H1 (cell line): ENCODE measurements around the gene ABTB1. TPM values are rescaled to one million over a fixed set of nuclear protein-coding genes. Genes with fewer than 3 reads are reported as not detected.

ENCODE experiments used
- CTCF ChIA-PET: fragments of 300-600 bp; sonication (Branson Sonifier 250); formaldehyde crosslinking; loops from one replicate; lab custom pipeline; 2021; ENCODE audit not compliant: partially characterized antibody; lab: Charles Lee
- POLR2A ChIA-PET: fragments of 300-600 bp; sonication (Branson Sonifier 250); formaldehyde crosslinking; loops from one replicate; lab custom pipeline; 2021; ENCODE audit warnings: inconsistent platforms; ENCODE audit not compliant: partially characterized antibody; lab: Charles Lee
- DNase-seq, 2 experiments: peaks; one replicate each; pipeline versions ENCODE4 v3.0.0 to v3.0.0-alpha.2; 2010 to 2022; ENCODE audit warnings: low spot score in 2 of 2, low read depth in 1 of 2, mixed read lengths in 1 of 2
- FAIRE-seq: peaks from 2 replicates; lab custom pipeline; 2011; peaks lifted over from hg19 to GRCh38; lab: Jason Lieb, UNC
- H2AFZ ChIP-seq: 2 replicates; pipeline ENCODE4 v1.8.1; 2012; ENCODE audit warnings: low read length, inconsistent platforms
- H2AK5ac ChIP-seq: 2 replicates; pipeline ENCODE4 v1.6.1; 2013; ENCODE audit warnings: low read depth, low read length
- H2BK120ac ChIP-seq: replicated peaks from 2 replicates; pipeline ENCODE3; 2013; ENCODE audit warnings: low read depth, low read length, inconsistent platforms
- H2BK12ac ChIP-seq: 2 replicates; pipeline ENCODE4 v1.6.1; 2013; ENCODE audit warnings: low read depth, low read length
- H2BK15ac ChIP-seq: 2 replicates; pipeline ENCODE4 v1.6.1; 2013; ENCODE audit warnings: low read length
- H2BK20ac ChIP-seq: 2 replicates; pipeline ENCODE4 v1.6.1; 2013; ENCODE audit warnings: low read length
- H2BK5ac ChIP-seq: 2 replicates; pipeline ENCODE4 v1.6.1; 2013; ENCODE audit warnings: low read depth, low read length
- H3K14ac ChIP-seq: 2 replicates; pipeline ENCODE4 v1.6.1; 2013; ENCODE audit warnings: inconsistent platforms; ENCODE audit not compliant: insufficient read length
- H3K18ac ChIP-seq: 2 replicates; pipeline ENCODE4 v1.6.1; 2013; ENCODE audit warnings: low read length; ENCODE audit errors: extremely low read depth
- H3K23ac ChIP-seq: 2 replicates; pipeline ENCODE4 v1.6.1; 2013; ENCODE audit warnings: inconsistent platforms; ENCODE audit not compliant: insufficient read length
- H3K23me2 ChIP-seq: 2 replicates; pipeline ENCODE4 v1.6.1; 2013; ENCODE audit warnings: low read depth, low read length
- H3K27ac ChIP-seq: 2 replicates; pipeline ENCODE4 v1.6.1; 2011; ENCODE audit warnings: low read depth, low read length, inconsistent platforms
- H3K27me3 ChIP-seq, 4 experiments: replicated peaks in 1 of 4; 1 replicate in 1 of 4; 2 replicates in 3 of 4; pipeline versions ENCODE4 v1.6.1 to v1.8.1; 2011 to 2013; ENCODE audit warnings: low read length in 3 of 4, mild to moderate bottlenecking in 3 of 4, inconsistent platforms in 2 of 4, mixed read lengths in 2 of 4, moderate library complexity in 1 of 4; ENCODE audit not compliant: control insufficient read depth in 3 of 4, insufficient read depth in 3 of 4; ENCODE audit errors: extremely low read depth in 1 of 4
- H3K36me3 ChIP-seq, 4 experiments: 2 replicates each; pipeline versions ENCODE4 v1.6.1 to v1.8.1; 2011 to 2013; ENCODE audit warnings: mild to moderate bottlenecking in 4 of 4, low read length in 3 of 4, moderate library complexity in 2 of 4, control low read depth in 1 of 4, inconsistent platforms in 1 of 4; ENCODE audit not compliant: insufficient read depth in 4 of 4, control insufficient read depth in 2 of 4
- H3K4ac ChIP-seq: replicated peaks from 2 replicates; pipeline ENCODE3; 2013; ENCODE audit warnings: low read length, low read depth, mixed read lengths, inconsistent platforms; ENCODE audit not compliant: insufficient read length
- H3K4me1 ChIP-seq, 4 experiments: replicated peaks in 1 of 4; 1 replicate in 1 of 4; 2 replicates in 3 of 4; pipeline versions ENCODE4 v1.6.1 to v1.8.1; 2011 to 2013; ENCODE audit warnings: low read length in 3 of 4, inconsistent platforms in 2 of 4, mixed read lengths in 1 of 4; ENCODE audit not compliant: insufficient read depth in 4 of 4, control insufficient read depth in 3 of 4
- H3K4me2 ChIP-seq, 2 experiments: 2 replicates each; pipeline versions ENCODE4 v1.6.1 to v1.8.1; 2011 to 2013; ENCODE audit warnings: low read depth in 2 of 2, low read length in 2 of 2, control low read depth in 1 of 2, inconsistent platforms in 1 of 2, mild to moderate bottlenecking in 1 of 2; ENCODE audit not compliant: insufficient read depth in 1 of 2
- H3K4me3 ChIP-seq, 4 experiments: fragments of 200-600, 300-600 bp in 1 of 4; sonication (generic), shearing (Covaris generic), sonication (Bioruptor Twin) in 1 of 4; 2 replicates each; pipeline versions ENCODE4 v1.5.1 to v1.8.1; 2011 to 2016; ENCODE audit warnings: low read length in 4 of 4, low read depth in 3 of 4, control low read depth in 2 of 4, inconsistent platforms in 2 of 4, mild to moderate bottlenecking in 2 of 4, mixed read lengths in 1 of 4, moderate library complexity in 1 of 4; ENCODE audit not compliant: insufficient read depth in 2 of 4; ENCODE audit errors: extremely low read depth in 1 of 4
- H3K56ac ChIP-seq: replicated peaks from 2 replicates; pipeline ENCODE3; 2013; ENCODE audit warnings: low read depth, mild to moderate bottlenecking, mixed read lengths, low read length, inconsistent platforms; ENCODE audit not compliant: insufficient read length
- H3K79me1 ChIP-seq: 2 replicates; pipeline ENCODE4 v1.6.1; 2013; ENCODE audit warnings: low read depth, low read length, control low read depth
- H3K79me2 ChIP-seq, 2 experiments: 2 replicates each; pipeline versions ENCODE4 v1.6.1 to v1.8.1; 2012 to 2013; ENCODE audit warnings: low read length in 2 of 2, mild to moderate bottlenecking in 2 of 2, inconsistent platforms in 1 of 2; ENCODE audit not compliant: insufficient read depth in 2 of 2, control insufficient read depth in 1 of 2
- H3K9ac ChIP-seq, 4 experiments: replicated peaks in 1 of 4; 1 replicate in 1 of 4; 2 replicates in 3 of 4; pipeline versions ENCODE4 v1.6.1 to v1.8.1; 2011 to 2013; ENCODE audit warnings: low read depth in 3 of 4, low read length in 3 of 4, control low read depth in 2 of 4, mild to moderate bottlenecking in 2 of 4, moderate library complexity in 2 of 4, inconsistent platforms in 1 of 4; ENCODE audit errors: extremely low read depth in 1 of 4
- H3K9me3 ChIP-seq, 2 experiments: 2 replicates each; pipeline versions ENCODE4 v1.6.1 to v1.8.1; 2012 to 2013; ENCODE audit warnings: mild to moderate bottlenecking in 2 of 2, moderate library complexity in 2 of 2, control low read depth in 1 of 2, inconsistent platforms in 1 of 2, low read depth in 1 of 2, low read length in 1 of 2, mixed read lengths in 1 of 2; ENCODE audit not compliant: insufficient read depth in 2 of 2
- H4K20me1 ChIP-seq, 2 experiments: replicated peaks in 1 of 2; 2 replicates each; pipeline versions ENCODE3 to v1.8.1; 2011 to 2013; ENCODE audit warnings: inconsistent platforms in 2 of 2, low read length in 2 of 2, mild to moderate bottlenecking in 1 of 2; ENCODE audit not compliant: insufficient read depth in 2 of 2, control insufficient read depth in 1 of 2
- H4K5ac ChIP-seq: 2 replicates; pipeline ENCODE4 v1.6.1; 2013; ENCODE audit warnings: low read length, low read depth, mixed read lengths, inconsistent platforms; ENCODE audit not compliant: insufficient read length
- H4K8ac ChIP-seq: 2 replicates; pipeline ENCODE4 v1.8.0; 2013; ENCODE audit warnings: mild to moderate bottlenecking, moderate library complexity, low read length, inconsistent platforms; ENCODE audit not compliant: insufficient read depth; ENCODE audit errors: extremely low read depth
- H4K91ac ChIP-seq: replicated peaks from 2 replicates; pipeline ENCODE3; 2013; ENCODE audit warnings: low read length, mixed read lengths, inconsistent platforms; ENCODE audit not compliant: insufficient read length
- CREB1 ChIP-seq: IDR thresholded peaks from 2 replicates; pipeline ENCODE4 v1.6.1; 2012; ENCODE audit warnings: inconsistent platforms
- JUND ChIP-seq: IDR thresholded peaks from 2 replicates; pipeline ENCODE4 v1.6.1; 2011; ENCODE audit warnings: mild to moderate bottlenecking, improper control_type of control experiment, low read length
- KDM1A ChIP-seq: fragments of 200-600, 300-600 bp; sonication (generic); IDR thresholded peaks from 2 replicates; pipeline ENCODE4 v1.7.1; 2016; ENCODE audit warnings: mild to moderate bottlenecking, low read length, borderline replicate concordance
- NRF1 ChIP-seq: IDR thresholded peaks from 2 replicates; pipeline ENCODE4 v1.6.1; 2011; ENCODE audit warnings: mild to moderate bottlenecking, low read depth, low read length, improper control_type of control experiment
- PHF8 ChIP-seq: fragments of 200-600 bp; sonication (generic); conservative IDR thresholded peaks from 2 replicates; pipeline ENCODE4 v1.7.1; 2012; ENCODE audit warnings: low read depth, mild to moderate bottlenecking, inconsistent platforms, low read length, moderate library complexity
- YY1 ChIP-seq: IDR thresholded peaks from 2 replicates; pipeline ENCODE4 v1.6.1; 2011; ENCODE audit warnings: low read depth, mild to moderate bottlenecking, low read length
- WGBS, 2 experiments: shearing (Covaris generic) in 1 of 2; methylation state at CpG; one replicate each; pipeline versions ENCODE4 v1.1.6 to v1.1.7; 2013 to 2015; ENCODE audit warnings: low lambda C conversion rate in 2 of 2, mixed read lengths in 2 of 2, inconsistent platforms in 1 of 2, low coverage in 1 of 2, missing lambda C conversion rate in 1 of 2; ENCODE audit not compliant: insufficient replicate concordance in 2 of 2, insufficient coverage in 1 of 2, insufficient read length in 1 of 2; ENCODE audit errors: extremely low coverage in 1 of 2, missing lambda C conversion rate in 1 of 2; 5-methylcytosine and 5-hydroxymethylcytosine counted together
- polyA plus RNA-seq, 7 experiments: library from polyadenylated mRNA; depleted of rRNA in 3 of 7; stranded (reverse) in 5 of 7; unstranded in 2 of 7; fragments of >200 nt in 5 of 7; fragments of 200-250 nt in 2 of 7; gene quantifications; 1 replicate in 5 of 7; 2 replicates in 1 of 7; 4 replicates in 1 of 7; pipeline versions ENCODE4 v1.2.1 to v1.2.3, GENCODE V29; 2011 to 2013; ENCODE audit warnings: missing spikeins in 2 of 7, mixed read lengths in 2 of 7
- total RNA-seq: library from RNA; stranded (reverse); fragmentation: NEBNext Ultra II Directional; extraction: Animal tissue kit (Norgen Biotek cat#: 25700); gene quantifications from 2 replicates; pipeline ENCODE4 v1.2.1, GENCODE V29; 2021
- TF ChIP-seq, protein P1 (sequence below): IDR thresholded peaks from 2 replicates; pipeline ENCODE4 v1.6.1; 2012; ENCODE audit warnings: inconsistent platforms

Gene ABTB1
- total and polyA plus RNA-seq, 2 of the 8 experiments (the other 6 are each of a cell fraction or from before 2014, with no cell fraction given) = 7.1 to 9.4 TPM

DNA sequence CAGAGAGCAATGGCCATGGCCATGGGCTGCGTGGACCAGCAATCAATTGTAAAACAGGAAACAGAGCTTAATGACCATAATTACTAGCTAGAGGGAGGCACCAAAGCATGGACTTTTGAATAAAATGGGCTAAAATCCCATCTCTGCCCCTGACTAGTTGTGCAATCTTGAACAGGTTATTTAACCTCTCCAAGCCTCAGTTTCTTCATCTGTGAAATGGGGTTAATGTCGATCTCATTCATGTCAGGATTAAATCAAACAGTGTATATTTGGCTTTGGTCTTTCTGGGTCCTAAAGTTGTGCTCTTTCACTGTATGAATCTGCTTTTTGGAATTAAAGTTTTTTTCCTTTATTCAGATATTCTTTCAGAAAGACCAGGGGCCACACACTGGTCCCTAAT lies 36.1 kb downstream of the ABTB1 start:
- Histone ChIP-seq H4K8ac (no peak overlapping the region), H2BK15ac (no peak overlapping the region), H3K4me3 (no peak overlapping the region), H3K4me2 (no peak overlapping the region), H3K23me2 (no peaks in the 10 kb centered on the region), H2BK12ac (no peak overlapping the region; the same call in 1 of the 2 replicates), H3K27ac (no peak overlapping the region), H2AK5ac (no peak overlapping the region), H2BK20ac (no peak overlapping the region), H3K14ac (no peak overlapping the region), H3K27me3 (no peaks in the 10 kb centered on the region), H2AFZ (no peak overlapping the region), H4K5ac (no peak overlapping the region), H3K79me2 (no peaks in the 10 kb centered on the region), H3K18ac (no peak overlapping the region), H3K23ac (no peak overlapping the region), H2BK5ac (no peak overlapping the region), H4K20me1 (no peaks in the 10 kb centered on the region), H3K4me1 (peaks cover 0 to 8% (median 1%) of the 10 kb centered on the region in 4 experiments; a peak in 3 of 7 replicates), H3K9me3 (no peaks in the 10 kb centered on the region), H2BK120ac (no peak overlapping the region), H3K79me1 (no peaks in the 10 kb centered on the region), H3K56ac (no peak overlapping the region), H3K4ac (no peak overlapping the region), H3K9ac (no peak overlapping the region), H4K91ac (no peak overlapping the region), H3K36me3 (no peaks in the 10 kb centered on the region)
- 75% methylated on average over 2 of the region's 2 CpGs; no CpG with 5 or more reads in 1 of the 2 experiments for WGBS, 2 experiments
- CTCF ChIA-PET = interaction anchor here (0.8 to 3.4 kb wide), 5 partner anchors 10 to 262 kb away, joined by 3 to 35 read pairs (median 5); no protein-coding TSS in a partner anchor
- POLR2A ChIA-PET = no interaction called here
- TF ChIP-seq PHF8 (no peak), KDM1A (peak; percentile 74; the same call in 1 of the 2 replicates), YY1 (no peak), CREB1 (no peak), JUND (no peak), NRF1 (no peak)
- TF ChIP-seq, protein P1, sequence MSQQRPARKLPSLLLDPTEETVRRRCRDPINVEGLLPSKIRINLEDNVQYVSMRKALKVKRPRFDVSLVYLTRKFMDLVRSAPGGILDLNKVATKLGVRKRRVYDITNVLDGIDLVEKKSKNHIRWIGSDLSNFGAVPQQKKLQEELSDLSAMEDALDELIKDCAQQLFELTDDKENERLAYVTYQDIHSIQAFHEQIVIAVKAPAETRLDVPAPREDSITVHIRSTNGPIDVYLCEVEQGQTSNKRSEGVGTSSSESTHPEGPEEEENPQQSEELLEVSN = no peak
- FAIRE-seq (no peak), DNase-seq (no peak)
